ENCODE data around the gene MAP1LC3B. TPM values are rescaled to one million over a fixed set of nuclear protein-coding genes. Genes with fewer than 3 reads are reported as not detected.
A peak's percentile ranks its signal among the peaks of the same experiment; 100 is the strongest.

The MAP1LC3B gene
- total RNA-seq, 1 donor from 2014 or later, result 64.5 TPM

- ATAC-seq (no peak), DNase-seq (peak; percentile 35)
- no peaks in the 10 kb centered on the region for H3K9me3 ChIP-seq
- H3K27ac ChIP-seq, result no peak overlapping the region
- TF ChIP-seq CTCF (IDR thresholded peaks at IDR 0.05), result no peak
- H3K36me3 ChIP-seq, result peaks cover 91% of the 10 kb centered on the region
- H3K27me3 ChIP-seq (ENCODE audit: low read depth), result no peaks in the 10 kb centered on the region
- no peak overlapping the region for H3K4me3 ChIP-seq
- peaks cover 7% of the 10 kb centered on the region for H3K4me1 ChIP-seq
- intact Hi-C loops (cut with DNase I), result no loop called here
Observed at GRCh38 chr16:87410530-87410929, 18.4 kb downstream of the MAP1LC3B start.

GRCh38 chr16:87410968-87411367 lies 18.8 kb downstream of the MAP1LC3B start:
- Histone ChIP-seq H3K27ac (no peak overlapping the region), H3K27me3 (ENCODE audit: low read depth) (no peaks in the 10 kb centered on the region), H3K4me1 (peaks cover 7% of the 10 kb centered on the region), H3K9me3 (no peaks in the 10 kb centered on the region), H3K4me3 (no peak overlapping the region), H3K36me3 (peaks cover 91% of the 10 kb centered on the region)
- DNase-seq, result no peak
- ATAC-seq, result no peak
- intact Hi-C loops (cut with DNase I), result no loop called here
- TF ChIP-seq CTCF (IDR thresholded peaks at IDR 0.05), result no peak

GRCh38 chr16:87411375-87412271 lies 19.5 kb downstream of the MAP1LC3B start:
- Histone ChIP-seq H3K9me3 (no peaks in the 10 kb centered on the region), H3K4me3 (no peak overlapping the region), H3K27me3 (ENCODE audit: low read depth) (no peaks in the 10 kb centered on the region), H3K36me3 (peaks cover 91% of the 10 kb centered on the region), H3K4me1 (peaks cover 7% of the 10 kb centered on the region), H3K27ac (no peak overlapping the region)
- DNase-seq (no peak), ATAC-seq (no peak)
- no peak for TF ChIP-seq CTCF (IDR thresholded peaks at IDR 0.05)
- intact Hi-C loops (cut with DNase I), result no loop called here

GRCh38 chr16:87412371-87412995 lies 20.3 kb downstream of the MAP1LC3B start:
- Histone ChIP-seq H3K4me3 (no peak overlapping the region), H3K4me1 (no peaks in the 10 kb centered on the region), H3K9me3 (no peaks in the 10 kb centered on the region), H3K27ac (no peak overlapping the region), H3K36me3 (peaks cover 91% of the 10 kb centered on the region), H3K27me3 (ENCODE audit: low read depth) (no peaks in the 10 kb centered on the region)
- no peak for TF ChIP-seq CTCF (IDR thresholded peaks at IDR 0.05)
- DNase-seq (no peak), ATAC-seq (no peak)
- intact Hi-C loops (cut with DNase I), result no loop called here

- Histone ChIP-seq H3K4me3 (no peak overlapping the region), H3K4me1 (no peaks in the 10 kb centered on the region), H3K27ac (no peak overlapping the region), H3K27me3 (ENCODE audit: low read depth) (no peaks in the 10 kb centered on the region), H3K36me3 (peaks cover 92% of the 10 kb centered on the region), H3K9me3 (no peaks in the 10 kb centered on the region)
- intact Hi-C loops (cut with DNase I), result no loop called here
- DNase-seq, result no peak
- TF ChIP-seq CTCF (IDR thresholded peaks at IDR 0.05), result no peak
- no peak for ATAC-seq
Observed at GRCh38 chr16:87412996-87413421, 20.9 kb downstream of the MAP1LC3B start.

Data from lower lobe of right lung (tissue), 2 donors.